ENCODE results near the gene MTA1.

Gene MTA1

DNA sequence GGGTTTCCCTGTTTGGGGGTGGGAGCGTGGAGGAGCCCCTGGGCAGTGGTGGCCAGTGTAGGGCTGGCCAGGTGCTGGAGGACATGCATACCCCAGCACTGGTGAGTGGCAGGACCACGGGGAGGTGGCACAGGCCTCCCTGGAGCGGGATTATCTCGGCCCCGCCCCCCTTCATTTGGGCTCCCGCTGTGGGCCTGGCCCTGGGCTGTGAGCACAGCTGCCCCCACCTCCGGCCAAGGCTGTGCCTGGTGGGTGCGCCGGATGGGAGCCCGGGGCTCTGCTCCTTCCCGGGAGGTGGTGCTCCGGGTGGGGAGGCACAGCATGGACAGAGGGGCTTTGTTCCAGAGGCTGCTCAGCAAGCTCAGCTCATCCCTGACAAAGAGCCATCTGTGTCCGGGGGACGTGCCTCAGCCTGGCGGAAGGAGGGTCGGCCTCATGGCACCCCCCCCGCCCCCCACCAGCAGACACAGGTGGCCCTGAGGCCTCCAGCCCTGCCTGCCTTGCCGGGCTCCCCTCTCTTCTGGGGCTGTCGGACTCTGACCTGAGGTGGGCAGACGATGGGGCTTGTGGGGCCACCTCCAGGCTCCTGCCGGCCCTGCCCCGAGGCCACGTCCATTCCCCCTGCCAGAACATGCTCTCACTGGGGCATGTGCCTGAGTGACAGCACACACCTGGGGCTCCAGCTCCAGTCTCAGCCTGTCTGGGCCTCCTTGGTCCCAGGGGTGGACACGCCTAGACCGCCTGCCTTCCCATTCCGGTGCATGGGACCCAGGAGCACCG lies 79.8 kb downstream of the MTA1 start:
- DNase-seq (ENCODE audit: low spot score): no peak

DNA sequence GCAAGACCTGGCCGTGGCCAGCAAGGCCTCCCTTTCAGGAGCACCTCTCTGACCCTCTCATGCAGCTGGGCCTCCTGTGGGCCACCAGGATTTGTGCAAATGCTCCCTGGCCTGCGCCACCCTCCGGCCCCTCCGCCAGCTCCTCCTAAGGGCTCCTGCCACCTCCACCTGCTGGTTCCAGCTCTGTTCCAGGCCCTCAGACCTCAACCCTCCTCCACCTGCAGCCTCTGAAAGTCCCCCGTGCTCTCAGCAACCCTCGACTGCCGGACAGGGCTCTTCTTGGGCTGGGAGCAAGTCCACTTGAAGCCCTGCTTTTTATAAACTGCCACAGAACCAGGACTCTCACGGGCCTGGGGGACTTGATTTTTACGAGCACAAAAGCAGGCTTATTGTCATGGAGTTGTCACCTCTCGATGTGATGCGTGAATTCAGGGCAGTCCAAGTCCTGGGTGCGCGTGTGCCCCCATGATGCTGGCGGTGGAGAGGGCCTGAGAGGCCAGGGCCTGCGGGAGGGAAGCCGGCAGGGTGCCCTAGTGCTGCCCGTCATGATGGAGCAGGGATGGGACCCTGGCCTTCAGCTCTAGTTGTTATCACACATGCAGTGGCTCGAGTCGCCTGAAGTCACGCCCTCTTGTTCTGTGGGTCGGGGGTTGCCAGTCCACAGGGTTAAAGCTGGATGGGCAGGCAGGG lies 80.6 kb downstream of the MTA1 start:
- no peak for DNase-seq (ENCODE audit: low spot score)

GRCh38 chr14:105500726-105501101 lies 81.1 kb downstream of the MTA1 start:
- DNase-seq (ENCODE audit: low spot score): no peak

GRCh38 chr14:105501504-105502291 lies 82.1 kb downstream of the MTA1 start:
- no peak for DNase-seq (ENCODE audit: low spot score)

DNA sequence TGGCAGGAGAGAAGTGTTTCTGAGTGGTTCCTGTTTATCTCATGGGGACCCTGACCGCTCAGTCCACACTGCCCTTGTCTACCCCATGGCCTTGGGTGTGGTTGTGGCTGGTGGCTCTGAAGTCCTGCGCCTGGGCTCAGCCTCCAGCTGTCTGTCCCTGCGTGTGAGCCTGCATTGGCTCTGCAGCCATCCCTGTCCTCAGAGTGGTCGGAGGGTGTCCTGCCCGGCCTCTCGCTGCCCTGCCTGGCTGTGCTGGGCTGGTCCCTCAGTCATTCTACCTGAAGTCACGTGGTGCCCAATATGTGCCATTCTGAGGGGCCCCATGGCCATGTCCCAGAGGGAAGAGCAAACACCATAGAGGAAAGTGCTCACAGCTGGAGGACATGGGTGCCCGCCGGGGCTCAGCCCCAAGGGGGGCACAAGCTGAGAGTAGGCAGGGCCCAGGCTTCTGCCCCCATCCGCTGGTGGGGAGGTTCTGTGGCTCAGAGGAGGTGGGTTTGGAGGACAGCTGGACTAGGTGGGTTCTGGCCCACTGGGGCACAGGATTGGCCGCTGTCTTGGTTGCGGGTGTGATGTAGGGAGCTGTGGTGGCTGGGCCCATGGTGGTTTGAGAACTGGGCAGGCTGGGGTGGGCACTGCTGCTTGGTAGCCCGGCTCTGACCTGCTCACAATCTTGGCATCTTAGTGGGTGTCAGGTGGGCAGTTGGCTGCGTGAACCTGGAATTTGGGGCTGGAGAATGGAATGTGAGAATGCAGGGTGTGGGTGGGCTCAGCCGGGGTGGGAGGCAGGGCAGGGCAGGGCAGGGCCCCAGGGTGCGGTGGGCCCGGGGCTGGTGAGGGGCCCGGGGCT lies 83.0 kb downstream of the MTA1 start:
- no peak for DNase-seq (ENCODE audit: low spot score)

GRCh38 chr14:105503296-105503640 lies 83.6 kb downstream of the MTA1 start:
- no peak for DNase-seq (ENCODE audit: low spot score)

DNA sequence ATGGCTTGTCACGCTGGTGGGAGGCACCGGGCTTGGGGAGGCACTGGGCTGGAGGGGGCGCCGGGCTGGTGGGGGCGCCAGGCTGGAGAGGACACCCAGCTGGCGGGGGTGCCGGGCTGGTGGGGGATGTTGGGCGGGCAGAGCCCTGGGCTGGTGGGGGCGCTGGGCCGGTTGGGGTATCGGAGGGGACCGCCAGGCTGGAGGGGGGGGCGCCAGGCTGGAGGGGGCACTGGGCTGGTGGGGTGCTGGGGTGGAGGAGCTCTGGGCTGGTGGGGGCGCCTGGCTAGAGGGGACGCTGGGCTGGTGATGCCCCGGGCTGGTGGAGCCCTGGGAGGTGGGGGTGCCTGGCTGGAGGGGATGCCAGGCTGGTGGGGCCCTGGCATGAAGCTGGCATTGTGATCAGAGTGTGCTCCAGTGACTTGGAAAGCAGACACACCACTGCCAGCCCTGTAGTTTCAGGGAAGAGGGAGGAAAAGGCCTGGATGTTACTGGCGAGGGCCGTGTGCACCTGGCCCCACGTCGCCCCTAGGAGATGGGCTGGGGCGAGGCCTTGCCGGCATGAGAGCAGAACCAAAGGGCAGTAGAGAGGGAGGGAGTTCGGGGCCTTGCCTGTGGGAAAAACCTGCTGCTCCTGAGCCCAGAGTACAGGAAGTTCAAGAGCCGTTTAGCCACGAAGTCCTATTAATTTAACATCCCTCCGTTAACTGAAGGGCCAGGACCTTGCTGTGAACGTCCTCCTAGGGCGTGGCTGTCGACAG lies 84.5 kb downstream of the MTA1 start:
- no peak for DNase-seq (ENCODE audit: low spot score)

DNA sequence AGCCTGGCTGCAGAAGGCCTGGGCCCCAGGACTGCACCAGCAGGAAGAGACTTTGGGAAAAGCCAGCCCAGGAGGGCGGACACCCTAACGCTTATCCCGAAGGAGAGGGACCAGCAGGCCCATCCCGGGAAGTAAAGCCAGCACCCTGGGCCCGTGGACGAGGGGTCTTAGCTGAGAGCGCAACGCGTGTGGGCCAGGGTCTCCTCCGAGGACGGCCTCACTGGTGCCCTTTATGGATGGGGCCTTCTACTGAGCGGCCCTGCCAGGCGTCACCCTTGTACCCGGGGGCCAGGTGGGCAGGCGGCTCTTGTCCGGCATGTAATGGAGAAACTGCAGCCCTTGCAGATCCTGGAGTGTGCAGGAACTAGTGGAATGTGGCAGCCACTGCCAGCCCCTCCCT lies 85.5 kb downstream of the MTA1 start:
- no peak for DNase-seq (ENCODE audit: low spot score)

GRCh38 chr14:105507247-105507646 lies 87.6 kb downstream of the MTA1 start:
- DNase-seq (ENCODE audit: low spot score): no peak

DNA sequence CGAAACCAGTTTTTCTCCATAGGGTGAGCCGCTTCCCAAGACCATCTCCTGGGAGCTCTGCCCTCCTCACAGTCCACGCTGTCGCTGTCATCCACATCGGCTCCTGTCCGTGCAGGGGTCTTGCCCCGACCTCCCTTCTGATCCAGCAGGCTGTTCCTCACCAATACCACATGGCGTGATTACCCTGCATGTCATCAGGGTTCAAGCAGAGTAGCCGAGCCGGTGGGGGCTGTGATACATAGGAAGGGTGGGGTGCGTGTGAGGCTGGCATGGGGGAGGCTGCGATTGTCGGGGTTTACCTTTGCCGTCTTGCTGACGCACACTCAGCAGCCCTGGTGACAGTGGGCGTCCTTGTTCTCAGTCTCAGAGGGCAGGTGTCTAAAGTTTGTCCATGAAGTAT lies 88.4 kb downstream of the MTA1 start:
- DNase-seq (ENCODE audit: low spot score): no peak

DNA sequence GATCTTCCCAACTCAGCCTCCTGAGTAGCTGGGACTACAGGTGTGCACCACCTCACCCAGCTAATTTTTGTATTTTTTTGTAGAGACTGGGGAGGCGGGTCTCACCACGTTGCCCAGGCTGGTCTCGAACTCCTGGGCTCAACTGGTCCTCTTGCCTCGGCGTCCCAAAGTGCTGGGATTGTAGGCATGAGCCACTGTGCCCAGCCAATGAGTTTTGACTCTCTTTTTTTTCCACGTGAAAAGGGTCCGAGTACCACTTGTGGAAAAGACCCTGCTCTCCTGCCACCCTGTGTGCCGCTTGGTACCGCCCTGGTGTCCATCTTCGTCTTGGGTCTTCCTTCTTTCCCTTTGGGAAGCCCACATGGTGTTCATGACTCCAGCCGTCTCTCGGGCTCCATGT lies 89.0 kb downstream of the MTA1 start:
- no peak for DNase-seq (ENCODE audit: low spot score)

GRCh38 chr14:105517096-105517495 lies 97.5 kb downstream of the MTA1 start:
- no peak for DNase-seq (ENCODE audit: low spot score)

- peak; percentile 36 for DNase-seq (ENCODE audit: low spot score)
Observed at GRCh38 chr14:105519946-105520698, 100.5 kb downstream of the MTA1 start.
